H1 (cell line): Measurements from ENCODE around the gene RILPL1.
A peak's percentile ranks its signal among the peaks of the same experiment; 100 is the strongest.

Source experiments
- ASH2L ChIP-seq: fragments of 200-600, 300-600 bp; sonication (generic); IDR thresholded peaks from one replicate; pipeline ENCODE4 v1.7.1; 2017; ENCODE audit warnings: low read length
- BRCA1 ChIP-seq: IDR thresholded peaks from 2 replicates; pipeline ENCODE4 v1.6.1; 2012; ENCODE audit warnings: low read depth, low read length, improper control_type of control experiment
- CTCF ChIP-seq, 3 experiments: IDR thresholded peaks; 1 replicate in 2 of 3; 2 replicates in 1 of 3; pipeline versions ENCODE4 v1.5.1 to v1.6.1; 2011; ENCODE audit warnings: low read length in 3 of 3, mild to moderate bottlenecking in 3 of 3, inconsistent platforms in 2 of 3, low read depth in 1 of 3, moderate library complexity in 1 of 3; ENCODE audit not compliant: insufficient read depth in 1 of 3; ENCODE audit errors: control extremely low read depth in 1 of 3
- E2F6 ChIP-seq: IDR thresholded peaks from 2 replicates; pipeline ENCODE4 v1.6.1; 2012; ENCODE audit warnings: inconsistent platforms
- EGR1 ChIP-seq: IDR thresholded peaks from 2 replicates; pipeline ENCODE4 v1.6.1; 2011; ENCODE audit warnings: low read depth, low read length, borderline replicate concordance
- MAX ChIP-seq: IDR thresholded peaks from 2 replicates; pipeline ENCODE4 v1.6.1; 2012; ENCODE audit warnings: inconsistent platforms
- PHF8 ChIP-seq: fragments of 200-600 bp; sonication (generic); conservative IDR thresholded peaks from 2 replicates; pipeline ENCODE4 v1.7.1; 2012; ENCODE audit warnings: low read depth, mild to moderate bottlenecking, inconsistent platforms, low read length, moderate library complexity
- POLR2A ChIP-seq, 2 experiments: IDR thresholded peaks; 1 replicate in 1 of 2; 2 replicates in 1 of 2; pipeline ENCODE4 v1.6.1; 2011; ENCODE audit warnings: low read depth in 2 of 2, low read length in 2 of 2, mild to moderate bottlenecking in 2 of 2; ENCODE audit errors: control extremely low read depth in 1 of 2
- POLR2AphosphoS5 ChIP-seq: IDR thresholded peaks from 2 replicates; pipeline ENCODE4 v1.6.1; 2011; ENCODE audit warnings: low read depth, low read length
- TAF1 ChIP-seq: IDR thresholded peaks from 2 replicates; pipeline ENCODE4 v1.6.1; 2011; ENCODE audit warnings: mild to moderate bottlenecking, low read depth, low read length
- USF2 ChIP-seq: IDR thresholded peaks from 2 replicates; pipeline ENCODE4 v1.6.1; 2011; ENCODE audit warnings: low read length, improper control_type of control experiment

- TF ChIP-seq TAF1 (no peak), MAX (peak; percentile 64; the same call in 1 of the 2 replicates), POLR2A (IDR thresholded peaks at IDR 0.05; ENCODE audit: control extremely low read depth in 1 of 2, low read depth in 2 of 2, low read length in 2 of 2) (no peak), USF2 (no peak), ASH2L (no peak), EGR1 (no peak), PHF8 (peak; percentile 35; the same call in 1 of the 2 replicates), CTCF (IDR thresholded peaks at IDR 0.05; ENCODE audit: control extremely low read depth in 1 of 3, insufficient read depth in 1 of 3, low read depth in 1 of 3, low read length in 3 of 3) (no peak), E2F6 (no peak; the same call in 1 of the 2 replicates), BRCA1 (no peak), POLR2AphosphoS5 (no peak)
Observed at GRCh38 chr12:123436017-123436964, 97.2 kb downstream of the RILPL1 start, which contains the start of gene RILPL2.
